HG03460 (cell line): ENCODE measurements around the gene ZNF600.
"Not testable (repeated sequence)": the region's sequence is repeated elsewhere in the genome, so short reads cannot be mapped to it uniquely, and the experiment has no call there.

Experiments used
- ATAC-seq: cut with Tn5 transposase; IDR thresholded peaks from one replicate; pipeline ENCODE4 v1.9.1; 2021; ENCODE audit not compliant: unreplicated experiment

Gene ZNF600

DNA sequence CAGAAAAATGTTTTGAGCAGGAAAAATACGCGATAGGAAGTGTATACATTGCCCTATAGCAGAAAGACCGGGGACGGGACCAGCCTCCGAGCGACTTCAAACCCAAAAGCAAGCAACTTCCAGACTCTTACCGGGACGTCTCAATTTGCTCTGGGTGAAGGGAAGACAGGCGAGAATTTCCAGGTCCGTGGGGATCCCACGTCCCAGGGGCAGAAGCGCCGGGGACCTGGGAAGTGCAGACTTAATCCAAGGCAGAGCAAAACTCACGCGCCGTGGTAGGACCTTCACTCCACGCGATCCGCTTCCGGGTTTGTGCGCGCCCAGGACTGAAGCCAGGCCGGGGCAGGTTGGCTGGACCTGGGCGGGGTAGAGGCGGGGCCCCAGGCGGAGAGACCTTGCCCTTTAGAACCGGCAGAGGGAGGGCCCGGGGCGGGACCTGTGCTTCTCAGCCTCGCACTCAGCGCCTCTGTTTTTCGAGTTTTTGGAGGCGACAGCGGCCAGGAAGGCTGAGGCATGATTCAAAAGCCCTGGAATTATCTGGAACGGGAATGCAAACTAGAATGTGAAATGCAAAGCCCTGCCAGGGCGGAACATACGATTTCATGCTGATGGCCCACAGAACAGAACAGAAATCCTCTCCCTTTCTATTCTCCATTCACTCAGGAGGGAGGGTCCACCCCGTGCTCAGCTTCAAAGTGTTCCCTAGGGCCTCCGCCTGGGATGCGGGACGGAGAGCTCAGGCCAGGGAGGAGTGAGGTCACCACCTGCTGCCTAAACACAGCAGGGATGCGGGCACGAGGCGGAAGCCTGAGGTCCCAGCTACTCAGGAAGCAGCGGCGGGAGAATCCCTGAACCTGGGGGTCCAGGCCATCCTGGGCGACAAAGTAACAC is at the start of gene ZNF600:
Gene ZNF600, minus strand, starts transcription at position 328 of the 891 bp plus-strand sequence. CDS start 7,903 bp downstream, outside the sequence.
- peak; percentile 91 for ATAC-seq

DNA sequence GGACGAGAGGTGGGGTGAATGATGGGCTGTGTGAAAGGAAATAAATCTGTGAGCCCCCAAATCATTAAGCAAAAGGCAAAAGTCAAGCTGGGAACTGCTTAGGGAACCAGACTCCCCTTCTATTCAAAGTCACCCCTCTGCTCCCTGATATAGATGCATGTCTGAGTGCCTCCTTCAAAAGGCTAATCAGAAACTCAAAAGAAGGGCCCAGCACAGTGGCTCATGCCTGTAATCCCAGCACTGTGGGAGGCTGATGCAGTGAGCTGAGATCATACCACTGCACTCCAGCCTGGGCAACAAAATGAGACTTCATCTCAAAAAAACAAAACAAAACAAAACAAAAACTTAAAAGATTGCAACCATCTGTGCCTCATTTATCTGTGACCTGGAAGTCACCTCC is 47.7 kb upstream of the ZNF600 start:
- ATAC-seq: not testable (repeated sequence)

DNA sequence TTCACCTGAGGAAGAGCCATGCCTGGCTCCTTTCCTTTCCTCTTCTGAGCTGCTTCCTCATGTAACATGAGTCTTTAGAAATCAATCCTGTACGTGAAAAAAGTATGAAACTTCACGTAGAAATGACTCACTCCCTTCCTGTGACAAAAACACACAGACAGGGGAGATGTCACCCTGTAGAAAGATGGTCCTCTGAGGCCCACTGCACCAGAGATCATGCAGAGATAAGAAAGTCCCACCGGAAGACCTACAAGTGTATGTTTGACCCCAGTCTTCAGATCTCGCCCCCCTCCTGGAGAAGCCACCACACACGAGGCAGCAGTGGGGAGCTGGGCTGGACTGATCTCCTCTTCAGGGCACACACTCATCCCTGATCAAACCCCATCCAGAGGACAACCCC is 47.0 kb upstream of the ZNF600 start:
- not testable (repeated sequence) for ATAC-seq

DNA sequence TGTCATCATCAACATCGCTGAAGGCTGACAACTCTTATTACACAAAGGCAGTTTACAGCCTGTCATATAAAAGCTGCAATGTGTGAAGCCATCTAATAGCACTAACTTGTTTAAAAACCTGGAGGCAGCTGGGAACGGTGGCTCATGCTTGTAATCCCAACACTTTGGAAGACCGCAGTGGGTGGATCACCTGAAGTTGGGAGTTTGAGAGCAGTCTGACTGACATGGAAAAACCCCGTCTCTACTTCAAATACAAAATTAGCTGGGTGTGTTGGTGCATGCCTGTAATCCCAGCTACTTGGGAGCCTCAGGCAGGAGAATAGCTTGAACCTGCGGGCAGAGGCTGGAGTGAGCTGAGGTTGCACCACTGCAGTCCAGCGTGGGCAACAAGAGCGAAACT is 43.3 kb upstream of the ZNF600 start:
- not testable (repeated sequence) for ATAC-seq

DNA sequence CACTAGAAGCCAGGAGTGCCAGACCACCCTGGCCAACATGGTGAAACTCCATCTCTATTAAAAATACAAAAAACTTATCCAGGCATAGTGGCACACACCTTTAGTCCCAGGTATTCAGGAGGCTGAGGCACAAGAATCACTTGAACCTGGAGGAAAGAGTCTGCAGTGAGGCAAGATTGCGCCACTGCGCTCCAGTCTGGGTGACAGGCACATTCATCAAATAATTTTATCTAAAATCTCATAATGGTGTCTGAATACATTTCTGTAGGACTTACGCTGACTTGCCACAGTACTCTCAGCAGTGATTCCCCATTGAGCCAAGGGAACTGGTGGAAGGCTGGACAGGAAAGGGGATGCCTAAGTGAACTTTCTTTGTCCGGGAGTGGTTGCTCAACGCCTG is 39.2 kb upstream of the ZNF600 start:
- no peak for ATAC-seq

DNA sequence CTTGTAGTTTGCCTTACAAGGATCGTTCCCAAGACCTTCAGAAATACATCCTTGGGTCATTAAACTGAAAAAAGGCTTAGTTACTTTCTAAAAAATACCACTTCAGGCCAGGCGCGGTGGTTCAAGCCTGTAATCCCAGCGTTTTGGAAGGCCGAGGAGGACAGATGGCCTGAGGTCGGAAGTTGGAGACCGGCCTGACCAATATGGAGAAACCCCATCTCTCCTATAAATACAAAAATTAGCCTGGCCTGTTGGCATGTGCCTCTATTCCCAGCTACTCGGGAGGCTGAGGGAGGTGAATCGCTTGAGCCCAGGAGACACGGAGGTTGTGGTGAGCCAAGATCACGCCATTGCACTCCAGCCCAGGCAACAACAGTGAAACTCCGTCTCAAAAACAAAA is 37.1 kb upstream of the ZNF600 start:
- ATAC-seq: no peak

DNA sequence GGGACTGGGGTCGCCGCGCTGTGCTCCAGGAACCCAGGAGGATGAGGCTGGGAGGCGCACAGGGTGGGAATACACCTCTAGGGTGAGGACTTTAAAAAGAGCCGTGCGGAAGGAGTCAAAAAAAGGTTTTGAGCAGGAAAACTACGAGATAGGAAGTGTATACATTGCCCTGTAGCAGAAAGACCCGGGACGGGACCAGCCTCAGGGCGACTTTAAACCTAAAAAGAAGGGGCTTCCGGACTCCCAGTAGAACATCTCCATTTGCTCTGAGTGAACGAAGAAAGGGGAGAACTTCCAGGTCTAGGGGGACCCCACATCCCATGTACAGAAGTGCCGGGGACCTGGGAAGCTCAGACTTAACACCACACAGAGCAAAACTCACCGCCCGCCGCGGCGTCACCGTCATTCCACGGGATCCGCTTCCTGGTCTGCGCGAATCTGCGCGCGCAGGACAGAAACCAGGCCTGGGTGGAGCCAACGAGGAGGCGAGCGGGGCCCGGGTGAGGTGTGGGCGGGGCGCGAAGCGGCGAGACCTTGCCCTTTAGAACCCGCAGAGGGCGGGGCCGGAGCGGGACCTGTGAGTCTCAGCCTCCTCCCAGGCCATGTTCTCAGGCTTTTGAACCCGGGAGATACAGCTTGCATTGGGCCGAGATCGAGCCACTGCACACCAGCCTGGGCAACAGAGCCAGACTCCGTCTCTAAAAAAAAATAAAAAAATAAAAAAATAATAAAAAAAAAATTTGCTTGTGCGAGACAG is 34.8 kb upstream of the ZNF600 start, which contains the start of gene ZNF28:
Gene ZNF28, minus strand, starts transcription at position 430 of the 757 bp plus-strand sequence. CDS start 3,675 bp downstream, outside the sequence.
- ATAC-seq: peak; percentile 97

DNA sequence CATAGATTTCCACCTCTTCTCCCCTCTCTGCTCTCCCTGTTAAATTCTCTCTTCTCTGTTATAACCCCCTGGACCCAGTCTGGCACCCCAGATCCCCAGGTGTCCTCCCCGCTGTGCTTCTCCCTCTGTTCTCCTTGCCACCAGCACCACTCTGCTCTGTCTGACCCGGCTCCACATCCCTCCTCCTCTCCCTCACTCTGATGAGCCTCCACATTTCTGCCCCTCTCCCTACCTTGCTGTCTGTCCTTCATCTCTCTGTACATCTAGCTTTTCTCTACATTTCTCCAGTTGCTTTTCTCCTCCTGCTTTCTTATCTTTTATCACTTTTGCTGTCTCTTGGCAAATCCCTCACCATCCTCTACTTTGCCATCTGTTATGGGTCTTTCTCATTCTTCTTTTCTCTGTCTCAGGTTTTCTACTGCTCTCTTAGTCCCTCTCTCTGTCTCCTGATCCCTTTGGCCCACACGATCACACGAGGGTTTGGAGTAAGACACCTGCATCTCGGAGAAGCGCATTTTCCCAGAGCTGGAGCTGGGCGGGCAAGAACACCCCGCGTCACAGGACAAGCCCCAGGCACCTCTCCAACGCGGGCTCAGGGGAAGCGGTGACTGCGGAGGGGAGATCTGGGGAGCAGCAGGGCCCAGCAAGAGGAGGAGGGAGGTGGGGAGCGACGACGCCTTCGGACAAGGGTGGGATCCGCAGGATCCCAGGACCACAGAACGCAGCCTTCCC is 34.0 kb upstream of the ZNF600 start:
- ATAC-seq: peak; percentile 29

DNA sequence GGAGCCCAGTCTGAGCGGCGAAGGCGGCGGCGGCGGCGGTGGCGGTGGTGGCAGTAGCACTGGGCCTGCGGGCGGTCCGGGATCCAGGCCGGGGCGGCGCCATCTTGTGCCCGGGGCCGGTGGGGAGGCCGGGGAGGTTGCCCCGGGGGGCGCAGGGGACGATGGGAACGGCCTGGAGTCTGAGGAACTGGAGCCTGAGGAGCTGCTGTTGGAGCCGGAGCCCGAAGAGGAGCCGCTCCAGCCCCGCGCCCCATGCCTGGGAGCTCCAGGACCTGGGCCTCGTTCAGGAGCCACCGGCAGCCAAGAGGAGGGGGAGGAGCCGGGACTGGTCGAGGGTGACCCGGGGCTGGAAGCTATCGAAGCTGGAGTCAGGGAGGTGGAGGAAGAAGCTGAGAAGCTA is 23.2 kb upstream of the ZNF600 start:
- no peak for ATAC-seq

DNA sequence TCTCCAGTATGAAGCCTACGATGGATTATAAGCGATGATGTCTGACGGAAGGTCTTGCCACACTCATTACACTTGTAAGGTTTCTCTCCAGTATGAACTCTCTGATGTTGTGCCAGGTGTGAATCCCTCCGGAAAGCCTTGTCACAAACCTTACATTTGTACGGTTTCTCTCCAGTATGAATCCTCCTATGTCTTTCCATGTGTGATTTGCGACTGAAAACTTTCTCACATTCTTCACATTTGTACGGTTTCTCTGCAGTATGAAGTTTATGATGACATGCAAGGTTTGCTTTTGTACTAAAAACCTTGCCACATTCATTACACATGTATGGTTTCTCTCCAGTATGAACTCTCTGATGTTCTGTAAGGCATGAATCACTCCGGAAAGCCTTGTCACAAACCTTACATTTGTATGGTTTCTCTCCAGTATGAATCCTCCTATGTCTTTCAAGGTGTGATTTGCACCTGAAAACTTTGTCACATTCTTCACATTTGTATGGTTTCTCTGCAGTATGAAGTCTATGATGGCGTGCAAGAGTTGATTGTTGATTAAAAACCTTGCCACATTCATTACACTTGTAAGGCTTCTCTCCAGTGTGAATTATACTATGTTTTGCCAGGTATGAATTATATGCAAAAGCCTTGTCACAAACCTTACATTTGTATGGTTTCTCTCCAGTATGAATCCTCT is 13.5 kb upstream of the ZNF600 start:
- ATAC-seq: not testable (repeated sequence)

DNA sequence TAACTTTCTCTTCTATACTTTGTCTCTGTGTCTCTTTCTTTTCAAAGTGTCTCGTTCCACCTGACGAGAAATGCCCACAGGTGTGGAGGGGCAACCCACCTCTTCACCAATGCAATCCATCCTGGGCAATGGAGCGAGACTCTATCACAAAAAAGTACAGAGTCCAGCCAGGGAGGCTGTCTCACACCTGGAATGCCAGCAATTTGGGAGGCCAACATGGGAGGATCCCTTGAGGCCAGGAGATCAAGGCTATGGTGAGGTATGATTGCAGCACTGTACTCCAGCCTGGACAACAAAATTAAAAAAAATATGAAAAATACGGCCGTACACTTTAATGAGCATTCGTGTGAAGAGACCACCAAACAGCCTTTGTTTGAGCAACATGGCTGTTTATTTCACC is 2.8 kb upstream of the ZNF600 start:
- ATAC-seq: no peak

DNA sequence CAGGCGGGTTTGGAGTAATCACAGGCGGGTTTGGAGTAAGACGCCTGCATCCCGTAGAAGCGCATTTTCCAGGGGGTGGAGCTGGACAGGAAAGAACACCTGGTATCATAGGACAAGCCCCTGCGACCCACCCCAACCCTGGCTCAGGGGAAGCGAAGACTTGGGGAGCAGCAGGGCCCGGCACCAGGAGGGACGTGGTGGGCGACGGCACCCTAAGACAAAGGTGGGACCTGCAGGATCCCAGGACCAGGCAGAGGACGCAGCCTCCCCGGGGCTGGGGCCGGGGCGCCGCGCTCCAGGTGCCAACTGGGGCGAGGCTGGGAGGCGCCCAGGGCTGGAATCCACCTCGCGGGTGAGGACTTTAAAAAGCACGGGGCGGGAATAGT is 520 bp downstream of the ZNF600 start:
- peak; percentile 37 for ATAC-seq

DNA sequence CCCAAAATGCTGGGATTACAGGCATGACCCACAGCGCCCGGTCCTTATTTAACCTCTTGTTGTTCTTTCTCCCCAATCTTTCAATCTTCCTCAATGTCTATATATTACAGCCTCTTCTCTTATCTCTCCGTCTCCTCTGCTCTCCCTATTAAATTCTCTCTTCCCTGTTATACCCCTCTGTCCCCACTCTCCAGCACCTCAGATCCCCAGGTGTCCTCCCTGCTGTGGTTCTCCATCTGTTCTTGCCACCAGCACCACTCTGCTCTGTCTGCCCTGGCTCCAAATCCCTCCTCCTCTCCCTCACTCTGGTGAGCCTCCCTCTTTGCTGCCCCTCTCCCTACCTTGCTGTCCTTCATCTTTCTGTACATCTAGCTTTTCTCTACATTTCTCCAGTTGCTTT is 1.1 kb downstream of the ZNF600 start:
- ATAC-seq: no peak

DNA sequence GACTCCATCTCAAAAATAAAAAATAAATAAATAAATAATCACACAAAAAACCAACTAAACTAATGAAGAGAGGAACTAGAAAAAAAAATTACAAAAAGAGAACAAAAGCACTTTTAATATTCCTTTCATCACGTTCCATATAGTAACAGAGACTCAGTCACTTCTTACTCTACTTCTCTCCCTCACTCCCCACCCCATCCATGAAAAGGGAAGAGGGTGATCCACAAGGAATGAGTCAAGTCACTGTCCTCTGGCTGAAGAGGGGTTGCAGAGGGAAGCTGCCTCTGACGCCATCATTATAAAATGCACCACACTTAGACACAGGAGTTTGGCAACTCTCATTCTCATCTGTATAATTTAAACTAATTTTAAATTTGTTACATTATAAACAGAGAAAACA is 3.7 kb downstream of the ZNF600 start:
- ATAC-seq: not testable (repeated sequence)

DNA sequence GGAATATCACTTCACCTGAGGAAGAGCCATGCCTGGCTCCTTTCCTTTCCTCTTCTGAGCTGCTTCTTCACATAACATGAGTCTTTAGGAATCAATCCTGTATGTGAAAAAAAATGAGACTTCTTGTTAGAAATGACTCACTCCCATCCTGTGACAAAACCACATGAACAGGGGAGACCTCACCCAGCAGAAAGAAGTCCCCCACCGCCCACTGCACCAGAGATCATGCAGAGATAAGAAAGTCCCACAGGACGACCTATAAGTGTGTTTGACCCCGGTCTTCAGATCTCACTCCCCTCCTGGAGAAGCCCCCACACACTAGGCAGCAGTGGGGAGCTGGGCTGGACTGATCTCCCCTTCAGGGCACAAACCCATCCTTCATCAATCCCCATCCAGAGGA is 7.8 kb downstream of the ZNF600 start:
- ATAC-seq: no peak

DNA sequence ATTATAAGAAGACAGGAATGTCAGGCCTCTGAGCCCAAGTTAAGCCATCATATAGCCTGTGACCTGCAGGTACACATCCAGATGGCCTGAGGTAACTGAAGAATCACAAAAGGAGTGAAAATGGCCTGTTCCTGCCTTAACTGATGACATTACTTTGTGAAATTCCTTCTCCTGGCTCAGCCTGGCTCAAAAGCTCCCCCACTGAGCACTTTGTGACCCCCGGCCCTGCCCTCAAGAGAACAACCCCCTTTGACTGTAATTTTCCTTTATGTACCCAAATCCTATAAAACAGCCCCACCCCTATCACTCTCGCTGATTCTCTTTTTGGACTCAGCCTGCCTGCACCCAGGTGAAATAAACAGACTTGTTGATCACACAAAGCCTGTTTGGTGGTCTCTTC is 30.1 kb downstream of the ZNF600 start:
- ATAC-seq: not testable (repeated sequence)

DNA sequence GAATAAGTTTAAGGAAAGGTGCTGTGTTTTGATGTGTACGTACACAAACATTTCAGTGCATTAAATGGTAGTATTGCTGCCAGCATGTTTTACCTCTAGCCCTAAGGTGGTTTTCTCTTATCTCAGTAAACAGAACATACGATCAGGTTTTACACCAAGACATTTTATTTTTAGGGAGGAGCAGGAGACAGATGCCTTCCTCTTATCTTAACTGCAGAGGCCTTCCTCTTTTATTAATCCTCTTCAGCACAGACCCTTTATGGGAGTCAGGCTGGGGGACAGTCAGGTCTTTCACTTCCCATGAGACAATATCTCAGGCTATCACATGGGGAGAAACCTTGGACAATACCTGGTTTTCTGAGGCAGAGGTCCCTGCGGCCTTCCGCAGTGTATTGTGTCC is 36.8 kb downstream of the ZNF600 start:
- no peak for ATAC-seq

DNA sequence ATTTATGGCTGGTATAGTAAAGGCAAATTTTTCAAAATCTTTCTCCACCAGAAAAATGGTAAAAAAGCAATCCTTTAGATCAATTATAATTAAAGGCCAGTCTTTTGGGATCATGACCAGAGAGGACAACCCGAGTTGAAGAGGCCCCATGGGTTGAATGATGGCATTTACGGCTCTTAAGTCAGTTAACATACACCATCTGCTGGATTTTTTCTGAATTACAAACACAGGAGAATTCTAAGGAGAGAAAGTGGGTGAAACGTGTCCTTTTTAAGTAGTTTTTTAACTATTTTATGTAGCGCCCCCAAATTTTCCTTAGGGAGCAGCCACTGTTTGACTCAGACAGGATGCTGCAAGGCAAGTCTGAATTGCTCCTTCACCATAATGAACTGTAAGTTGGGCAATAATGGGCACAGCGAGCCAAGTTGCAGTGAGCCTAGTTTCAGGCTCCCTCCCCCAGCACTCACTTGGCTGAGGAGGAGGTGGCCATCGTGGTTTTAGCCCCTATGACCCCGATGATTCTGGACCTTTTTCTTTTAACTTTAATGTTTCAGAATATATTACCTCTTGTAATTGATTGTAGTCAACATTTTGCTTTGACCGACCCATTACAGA is 38.1 kb downstream of the ZNF600 start:
- ATAC-seq: no peak

DNA sequence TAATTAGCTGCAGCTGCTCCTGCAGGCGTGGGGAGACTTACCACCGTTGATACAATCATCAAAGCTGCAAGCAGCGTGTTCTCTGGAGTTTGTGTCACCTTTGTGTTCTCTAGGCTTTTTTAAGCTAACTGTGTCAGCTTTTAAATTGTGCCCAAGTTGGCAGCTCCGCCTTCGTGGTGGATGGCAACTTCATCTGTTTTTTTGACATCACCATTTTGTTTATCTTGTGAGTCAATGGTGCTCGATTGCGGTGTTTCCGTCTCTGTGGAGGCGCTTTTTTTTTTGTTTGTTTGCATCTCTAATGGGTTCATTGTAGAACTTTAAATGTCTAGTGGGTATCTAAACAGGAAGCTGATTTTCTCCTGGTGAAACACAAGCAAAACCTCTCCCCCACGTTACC is 40.7 kb downstream of the ZNF600 start:
- ATAC-seq: not testable (repeated sequence)

DNA sequence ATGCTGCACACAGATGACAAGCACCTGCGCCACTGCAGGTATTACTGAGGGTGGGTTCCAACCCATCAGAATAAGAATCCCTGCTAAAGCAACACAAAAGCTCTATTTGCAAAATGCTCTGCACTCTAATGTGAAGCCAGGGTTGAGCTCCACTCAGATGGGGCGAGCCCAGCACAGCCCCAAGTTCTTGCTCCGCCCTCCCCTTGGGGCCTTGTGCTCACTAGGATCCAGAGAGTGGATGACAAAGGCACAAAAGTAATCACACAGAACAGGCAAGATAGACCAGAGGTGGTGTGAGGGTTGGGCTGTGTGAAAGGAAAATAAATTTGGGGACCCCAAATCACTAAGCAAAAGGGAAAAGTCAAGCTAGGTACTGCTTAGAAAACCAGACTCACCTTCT is 43.5 kb downstream of the ZNF600 start:
- ATAC-seq: no peak
